Panc1 (cell line): ENCODE data around the gene NR5A1. TPM values are rescaled to one million over a fixed set of nuclear protein-coding genes. Genes with fewer than 3 reads are reported as not detected.

Experiments
- ATAC-seq: fragments of 200-7000 bp; cut with Tn5 transposase; 2 replicates; pipeline ENCODE4 v1.9.1; 2020; ENCODE audit warnings: mild to moderate bottlenecking, moderate library complexity
- BruUV-seq: library from RNA; stranded (reverse); fragments of 400-500 nt; replicated peaks from 2 replicates; lab custom pipeline; 2021; lab: Mats Ljungman, UMichigan
- CTCF ChIA-PET: fragments of 300-600 bp; sonication (Branson Sonifier 250); formaldehyde crosslinking; loops from one replicate; lab custom pipeline; 2022; ENCODE audit warnings: antibody characterized with exemption; lab: Charles Lee
- POLR2A ChIA-PET: fragments of 300-600 bp; sonication (Branson Sonifier 250); formaldehyde crosslinking; loops from one replicate; lab custom pipeline; 2022; ENCODE audit warnings: antibody characterized with exemption; lab: Charles Lee
- DNase-seq: peaks from one replicate; pipeline ENCODE4 v3.0.0-alpha.2; 2010; ENCODE audit warnings: low read depth, low spot score
- H3K27ac ChIP-seq: 2 replicates; pipeline ENCODE4 v1.5.1; 2011; ENCODE audit warnings: mild to moderate bottlenecking, low read length, inconsistent platforms
- H3K27me3 ChIP-seq: fragments of 200-500 bp; sonication (Bioruptor generic); 2 replicates; pipeline ENCODE4 v1.6.0; 2014; ENCODE audit warnings: low read length, inconsistent platforms; ENCODE audit not compliant: control insufficient read depth, insufficient read depth
- H3K36me3 ChIP-seq: fragments of 200-500 bp; sonication (Bioruptor generic); 2 replicates; pipeline ENCODE4 v1.5.1; 2014; ENCODE audit warnings: inconsistent platforms, mild to moderate bottlenecking, low read length, moderate library complexity; ENCODE audit not compliant: control insufficient read depth, insufficient read depth
- H3K4me1 ChIP-seq: 2 replicates; pipeline ENCODE4 v1.5.1; 2011; ENCODE audit warnings: inconsistent platforms, mild to moderate bottlenecking, low read length, moderate library complexity; ENCODE audit not compliant: control insufficient read depth, insufficient read depth
- H3K4me3 ChIP-seq, 2 experiments: 2 replicates each; pipeline ENCODE4 v1.5.1; 2011 to 2012; ENCODE audit warnings: low read depth in 2 of 2, low read length in 2 of 2, mild to moderate bottlenecking in 2 of 2, inconsistent platforms in 1 of 2, moderate library complexity in 1 of 2
- H3K9me3 ChIP-seq: fragments of 200-500 bp; sonication (Bioruptor generic); 2 replicates; pipeline ENCODE4 v1.5.1; 2014; ENCODE audit warnings: low read depth, mild to moderate bottlenecking, inconsistent platforms, low read length, moderate library complexity; ENCODE audit not compliant: control insufficient read depth, insufficient read depth
- POLR2AphosphoS5 ChIP-seq: IDR thresholded peaks from 2 replicates; pipeline ENCODE4 v1.6.1; 2012; ENCODE audit warnings: mild to moderate bottlenecking, low read depth, low read length, moderate library complexity
- REST ChIP-seq, 2 experiments: IDR thresholded peaks; 2 replicates each; pipeline ENCODE4 v1.6.1; 2011 to 2012; ENCODE audit warnings: low read depth in 2 of 2, control low read depth in 1 of 2, low read length in 1 of 2, mild to moderate bottlenecking in 1 of 2, moderate library complexity in 1 of 2; ENCODE audit not compliant: insufficient read depth in 1 of 2
- SIN3A ChIP-seq: IDR thresholded peaks from 2 replicates; pipeline ENCODE4 v1.6.1; 2012; ENCODE audit warnings: low read depth, mild to moderate bottlenecking, low read length, moderate library complexity, borderline replicate concordance; ENCODE audit not compliant: insufficient read depth
- TCF7L2 ChIP-seq: IDR thresholded peaks from 2 replicates; pipeline ENCODE4 v1.6.1; 2011; ENCODE audit warnings: mild to moderate bottlenecking, low read depth, low read length, inconsistent platforms
- in situ Hi-C: cut with HindIII; loops from 2 replicates; pipeline ENCODE4 v1.10.0; 2016; ENCODE audit warnings: low sequenced_read_pairs, low pct_unique_long_range_greater_than_20kb
- intact Hi-C: fragments of 100-400 bp; cut with micrococcal nuclease; formaldehyde crosslinking; loops from one replicate; pipeline ENCODE4 v1.10.0; 2022; ENCODE audit not compliant: unreplicated experiment
- total RNA-seq: library from RNA; stranded (reverse); gene quantifications from one replicate; pipeline ENCODE4 v1.2.1, GENCODE V29; 2021; ENCODE audit not compliant: unreplicated experiment
- TF ChIP-seq, protein P1 (sequence below): fragments of 450-650 bp; IDR thresholded peaks from 2 replicates; pipeline ENCODE4 v1.5.1; 2017; ENCODE audit warnings: mild to moderate bottlenecking

NR5A1 gene
- total RNA-seq, 1 experiment from 2014 or later = 2.5 TPM

GRCh38 chr9:124507880-124508423 is 753 bp upstream of the NR5A1 start:
- Histone ChIP-seq H3K9me3 (no peaks in the 10 kb centered on the region), H3K36me3 (no peaks in the 10 kb centered on the region; the same call in 1 of the 2 replicates), H3K4me1 (peaks cover 4% of the 10 kb centered on the region; the same call in 1 of the 2 replicates), H3K4me3 (no peak overlapping the region), H3K27me3 (no peaks in the 10 kb centered on the region; the same call in 1 of the 2 replicates), H3K27ac (no peak overlapping the region)
- no peak for TF ChIP-seq REST (IDR thresholded peaks at IDR 0.05; ENCODE audit: insufficient read depth in 1 of 2, low read depth in 2 of 2, low read length in 1 of 2)
- no peak for TF ChIP-seq POLR2AphosphoS5
- TF ChIP-seq, protein P1, sequence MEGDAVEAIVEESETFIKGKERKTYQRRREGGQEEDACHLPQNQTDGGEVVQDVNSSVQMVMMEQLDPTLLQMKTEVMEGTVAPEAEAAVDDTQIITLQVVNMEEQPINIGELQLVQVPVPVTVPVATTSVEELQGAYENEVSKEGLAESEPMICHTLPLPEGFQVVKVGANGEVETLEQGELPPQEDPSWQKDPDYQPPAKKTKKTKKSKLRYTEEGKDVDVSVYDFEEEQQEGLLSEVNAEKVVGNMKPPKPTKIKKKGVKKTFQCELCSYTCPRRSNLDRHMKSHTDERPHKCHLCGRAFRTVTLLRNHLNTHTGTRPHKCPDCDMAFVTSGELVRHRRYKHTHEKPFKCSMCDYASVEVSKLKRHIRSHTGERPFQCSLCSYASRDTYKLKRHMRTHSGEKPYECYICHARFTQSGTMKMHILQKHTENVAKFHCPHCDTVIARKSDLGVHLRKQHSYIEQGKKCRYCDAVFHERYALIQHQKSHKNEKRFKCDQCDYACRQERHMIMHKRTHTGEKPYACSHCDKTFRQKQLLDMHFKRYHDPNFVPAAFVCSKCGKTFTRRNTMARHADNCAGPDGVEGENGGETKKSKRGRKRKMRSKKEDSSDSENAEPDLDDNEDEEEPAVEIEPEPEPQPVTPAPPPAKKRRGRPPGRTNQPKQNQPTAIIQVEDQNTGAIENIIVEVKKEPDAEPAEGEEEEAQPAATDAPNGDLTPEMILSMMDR = no peak
- POLR2A ChIA-PET = no interaction called here
- CTCF ChIA-PET = no interaction called here
- in situ Hi-C loops (no loop called here), intact Hi-C loops (no loop called here)
- ATAC-seq (no peak), DNase-seq (no peak)
- BruUV-seq = no TSS peak

- POLR2A ChIA-PET = no interaction called here
- H3K27me3 ChIP-seq = no peaks in the 10 kb centered on the region; the same call in 1 of the 2 replicates
- in situ Hi-C loops = no loop called here
Measured at GRCh38 chr9:124506433-124506832, 766 bp downstream of the NR5A1 start.

More at GRCh38 chr9:124506433-124506832, 766 bp downstream of the NR5A1 start:
- DNase-seq (no peak), ATAC-seq (no peak)
- peaks cover under 1% of the 10 kb centered on the region; the same call in 1 of the 2 replicates for H3K4me1 ChIP-seq
- intact Hi-C loops = no loop called here
- CTCF ChIA-PET = no interaction called here
- no peaks in the 10 kb centered on the region for H3K9me3 ChIP-seq
- H3K36me3 ChIP-seq = no peaks in the 10 kb centered on the region
- no peak overlapping the region for H3K4me3 ChIP-seq
- BruUV-seq = no TSS peak
- no peak for TF ChIP-seq TCF7L2
- TF ChIP-seq POLR2AphosphoS5 = no peak
- TF ChIP-seq SIN3A = no peak
- TF ChIP-seq, protein P1 = no peak
- no peak for TF ChIP-seq REST (IDR thresholded peaks at IDR 0.05; ENCODE audit: insufficient read depth in 1 of 2, low read depth in 2 of 2, low read length in 1 of 2)
- no peak overlapping the region for H3K27ac ChIP-seq
